H1 (cell line): ENCODE results near the gene CYP4F11. TPM values are rescaled to one million over a fixed set of nuclear protein-coding genes. Genes with fewer than 3 reads are reported as not detected.
A peak's percentile ranks its signal among the peaks of the same experiment; 100 is the strongest.

ENCODE experiments used
- CTCF ChIA-PET: fragments of 300-600 bp; sonication (Branson Sonifier 250); formaldehyde crosslinking; loops from one replicate; lab custom pipeline; 2021; ENCODE audit not compliant: partially characterized antibody; lab: Charles Lee
- POLR2A ChIA-PET: fragments of 300-600 bp; sonication (Branson Sonifier 250); formaldehyde crosslinking; loops from one replicate; lab custom pipeline; 2021; ENCODE audit warnings: inconsistent platforms; ENCODE audit not compliant: partially characterized antibody; lab: Charles Lee
- DNase-seq, 2 experiments: peaks; one replicate each; pipeline versions ENCODE4 v3.0.0 to v3.0.0-alpha.2; 2010 to 2022; ENCODE audit warnings: low spot score in 2 of 2, low read depth in 1 of 2, mixed read lengths in 1 of 2
- FAIRE-seq: peaks from 2 replicates; lab custom pipeline; 2011; peaks lifted over from hg19 to GRCh38; lab: Jason Lieb, UNC
- H2AFZ ChIP-seq: 2 replicates; pipeline ENCODE4 v1.8.1; 2012; ENCODE audit warnings: low read length, inconsistent platforms
- H2AK5ac ChIP-seq: 2 replicates; pipeline ENCODE4 v1.6.1; 2013; ENCODE audit warnings: low read depth, low read length
- H2BK120ac ChIP-seq: replicated peaks from 2 replicates; pipeline ENCODE3; 2013; ENCODE audit warnings: low read depth, low read length, inconsistent platforms
- H2BK12ac ChIP-seq: 2 replicates; pipeline ENCODE4 v1.6.1; 2013; ENCODE audit warnings: low read depth, low read length
- H2BK15ac ChIP-seq: 2 replicates; pipeline ENCODE4 v1.6.1; 2013; ENCODE audit warnings: low read length
- H2BK20ac ChIP-seq: 2 replicates; pipeline ENCODE4 v1.6.1; 2013; ENCODE audit warnings: low read length
- H2BK5ac ChIP-seq: 2 replicates; pipeline ENCODE4 v1.6.1; 2013; ENCODE audit warnings: low read depth, low read length
- H3K14ac ChIP-seq: 2 replicates; pipeline ENCODE4 v1.6.1; 2013; ENCODE audit warnings: inconsistent platforms; ENCODE audit not compliant: insufficient read length
- H3K18ac ChIP-seq: 2 replicates; pipeline ENCODE4 v1.6.1; 2013; ENCODE audit warnings: low read length; ENCODE audit errors: extremely low read depth
- H3K23ac ChIP-seq: 2 replicates; pipeline ENCODE4 v1.6.1; 2013; ENCODE audit warnings: inconsistent platforms; ENCODE audit not compliant: insufficient read length
- H3K23me2 ChIP-seq: 2 replicates; pipeline ENCODE4 v1.6.1; 2013; ENCODE audit warnings: low read depth, low read length
- H3K27ac ChIP-seq: 2 replicates; pipeline ENCODE4 v1.6.1; 2011; ENCODE audit warnings: low read depth, low read length, inconsistent platforms
- H3K27me3 ChIP-seq, 4 experiments: replicated peaks in 1 of 4; 1 replicate in 1 of 4; 2 replicates in 3 of 4; pipeline versions ENCODE4 v1.6.1 to v1.8.1; 2011 to 2013; ENCODE audit warnings: low read length in 3 of 4, mild to moderate bottlenecking in 3 of 4, inconsistent platforms in 2 of 4, mixed read lengths in 2 of 4, moderate library complexity in 1 of 4; ENCODE audit not compliant: control insufficient read depth in 3 of 4, insufficient read depth in 3 of 4; ENCODE audit errors: extremely low read depth in 1 of 4
- H3K36me3 ChIP-seq, 4 experiments: 2 replicates each; pipeline versions ENCODE4 v1.6.1 to v1.8.1; 2011 to 2013; ENCODE audit warnings: mild to moderate bottlenecking in 4 of 4, low read length in 3 of 4, moderate library complexity in 2 of 4, control low read depth in 1 of 4, inconsistent platforms in 1 of 4; ENCODE audit not compliant: insufficient read depth in 4 of 4, control insufficient read depth in 2 of 4
- H3K4ac ChIP-seq: replicated peaks from 2 replicates; pipeline ENCODE3; 2013; ENCODE audit warnings: low read length, low read depth, mixed read lengths, inconsistent platforms; ENCODE audit not compliant: insufficient read length
- H3K4me1 ChIP-seq, 4 experiments: replicated peaks in 1 of 4; 1 replicate in 1 of 4; 2 replicates in 3 of 4; pipeline versions ENCODE4 v1.6.1 to v1.8.1; 2011 to 2013; ENCODE audit warnings: low read length in 3 of 4, inconsistent platforms in 2 of 4, mixed read lengths in 1 of 4; ENCODE audit not compliant: insufficient read depth in 4 of 4, control insufficient read depth in 3 of 4
- H3K4me2 ChIP-seq, 2 experiments: 2 replicates each; pipeline versions ENCODE4 v1.6.1 to v1.8.1; 2011 to 2013; ENCODE audit warnings: low read depth in 2 of 2, low read length in 2 of 2, control low read depth in 1 of 2, inconsistent platforms in 1 of 2, mild to moderate bottlenecking in 1 of 2; ENCODE audit not compliant: insufficient read depth in 1 of 2
- H3K4me3 ChIP-seq, 4 experiments: fragments of 200-600, 300-600 bp in 1 of 4; sonication (generic), shearing (Covaris generic), sonication (Bioruptor Twin) in 1 of 4; 2 replicates each; pipeline versions ENCODE4 v1.5.1 to v1.8.1; 2011 to 2016; ENCODE audit warnings: low read length in 4 of 4, low read depth in 3 of 4, control low read depth in 2 of 4, inconsistent platforms in 2 of 4, mild to moderate bottlenecking in 2 of 4, mixed read lengths in 1 of 4, moderate library complexity in 1 of 4; ENCODE audit not compliant: insufficient read depth in 2 of 4; ENCODE audit errors: extremely low read depth in 1 of 4
- H3K56ac ChIP-seq: replicated peaks from 2 replicates; pipeline ENCODE3; 2013; ENCODE audit warnings: low read depth, mild to moderate bottlenecking, mixed read lengths, low read length, inconsistent platforms; ENCODE audit not compliant: insufficient read length
- H3K79me1 ChIP-seq: 2 replicates; pipeline ENCODE4 v1.6.1; 2013; ENCODE audit warnings: low read depth, low read length, control low read depth
- H3K79me2 ChIP-seq, 2 experiments: 2 replicates each; pipeline versions ENCODE4 v1.6.1 to v1.8.1; 2012 to 2013; ENCODE audit warnings: low read length in 2 of 2, mild to moderate bottlenecking in 2 of 2, inconsistent platforms in 1 of 2; ENCODE audit not compliant: insufficient read depth in 2 of 2, control insufficient read depth in 1 of 2
- H3K9ac ChIP-seq, 4 experiments: replicated peaks in 1 of 4; 1 replicate in 1 of 4; 2 replicates in 3 of 4; pipeline versions ENCODE4 v1.6.1 to v1.8.1; 2011 to 2013; ENCODE audit warnings: low read depth in 3 of 4, low read length in 3 of 4, control low read depth in 2 of 4, mild to moderate bottlenecking in 2 of 4, moderate library complexity in 2 of 4, inconsistent platforms in 1 of 4; ENCODE audit errors: extremely low read depth in 1 of 4
- H3K9me3 ChIP-seq, 2 experiments: 2 replicates each; pipeline versions ENCODE4 v1.6.1 to v1.8.1; 2012 to 2013; ENCODE audit warnings: mild to moderate bottlenecking in 2 of 2, moderate library complexity in 2 of 2, control low read depth in 1 of 2, inconsistent platforms in 1 of 2, low read depth in 1 of 2, low read length in 1 of 2, mixed read lengths in 1 of 2; ENCODE audit not compliant: insufficient read depth in 2 of 2
- H4K20me1 ChIP-seq, 2 experiments: replicated peaks in 1 of 2; 2 replicates each; pipeline versions ENCODE3 to v1.8.1; 2011 to 2013; ENCODE audit warnings: inconsistent platforms in 2 of 2, low read length in 2 of 2, mild to moderate bottlenecking in 1 of 2; ENCODE audit not compliant: insufficient read depth in 2 of 2, control insufficient read depth in 1 of 2
- H4K5ac ChIP-seq: 2 replicates; pipeline ENCODE4 v1.6.1; 2013; ENCODE audit warnings: low read length, low read depth, mixed read lengths, inconsistent platforms; ENCODE audit not compliant: insufficient read length
- H4K8ac ChIP-seq: 2 replicates; pipeline ENCODE4 v1.8.0; 2013; ENCODE audit warnings: mild to moderate bottlenecking, moderate library complexity, low read length, inconsistent platforms; ENCODE audit not compliant: insufficient read depth; ENCODE audit errors: extremely low read depth
- H4K91ac ChIP-seq: replicated peaks from 2 replicates; pipeline ENCODE3; 2013; ENCODE audit warnings: low read length, mixed read lengths, inconsistent platforms; ENCODE audit not compliant: insufficient read length
- SP4 ChIP-seq: IDR thresholded peaks from 2 replicates; pipeline ENCODE4 v1.6.1; 2012; ENCODE audit warnings: low read length, inconsistent platforms
- TBP ChIP-seq: IDR thresholded peaks from 2 replicates; pipeline ENCODE4 v1.6.1; 2011; ENCODE audit warnings: low read depth, low read length, improper control_type of control experiment
- WGBS, 2 experiments: shearing (Covaris generic) in 1 of 2; methylation state at CpG; one replicate each; pipeline versions ENCODE4 v1.1.6 to v1.1.7; 2013 to 2015; ENCODE audit warnings: low lambda C conversion rate in 2 of 2, mixed read lengths in 2 of 2, inconsistent platforms in 1 of 2, low coverage in 1 of 2, missing lambda C conversion rate in 1 of 2; ENCODE audit not compliant: insufficient replicate concordance in 2 of 2, insufficient coverage in 1 of 2, insufficient read length in 1 of 2; ENCODE audit errors: extremely low coverage in 1 of 2, missing lambda C conversion rate in 1 of 2; 5-methylcytosine and 5-hydroxymethylcytosine counted together
- polyA plus RNA-seq, 7 experiments: library from polyadenylated mRNA; depleted of rRNA in 3 of 7; stranded (reverse) in 5 of 7; unstranded in 2 of 7; fragments of >200 nt in 5 of 7; fragments of 200-250 nt in 2 of 7; gene quantifications; 1 replicate in 5 of 7; 2 replicates in 1 of 7; 4 replicates in 1 of 7; pipeline versions ENCODE4 v1.2.1 to v1.2.3, GENCODE V29; 2011 to 2013; ENCODE audit warnings: missing spikeins in 2 of 7, mixed read lengths in 2 of 7
- total RNA-seq: library from RNA; stranded (reverse); fragmentation: NEBNext Ultra II Directional; extraction: Animal tissue kit (Norgen Biotek cat#: 25700); gene quantifications from 2 replicates; pipeline ENCODE4 v1.2.1, GENCODE V29; 2021

The CYP4F11 gene
- total and polyA plus RNA-seq, 2 of the 8 experiments (the other 6 are each of a cell fraction or from before 2014, with no cell fraction given) = not detected

DNA sequence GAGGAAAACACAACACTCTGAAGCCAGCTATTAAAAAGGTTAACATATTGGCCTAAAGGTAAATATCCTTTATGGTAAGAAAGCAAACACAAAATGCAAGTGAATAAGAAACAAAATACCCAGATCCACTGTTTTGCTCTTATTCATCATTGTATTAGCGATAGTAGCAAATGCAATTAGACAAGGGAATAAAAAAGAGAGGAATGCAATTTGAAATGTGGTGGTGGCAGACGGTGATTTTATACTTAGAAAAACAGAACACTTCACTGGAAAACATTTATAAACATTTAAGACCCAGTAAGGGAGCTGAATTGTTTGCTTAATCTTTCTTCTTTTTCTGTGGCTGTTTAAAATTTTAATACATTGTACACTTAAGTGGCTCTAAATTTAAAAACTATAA lies 19.2 kb downstream of the CYP4F11 start:
- Histone ChIP-seq H2BK5ac (no peak overlapping the region), H4K20me1 (no peaks in the 10 kb centered on the region), H3K9ac (no peak overlapping the region), H3K4me3 (0 out of 8 replicates have a peak overlapping the region, but pooled peaks of 1 of the 4 experiments have one; percentile 6), H4K8ac (no peak overlapping the region), H2AK5ac (no peak overlapping the region), H2BK15ac (no peak overlapping the region), H3K4ac (no peak overlapping the region), H3K9me3 (peaks cover 49 to 72% of the 10 kb centered on the region in 2 experiments; a peak in 3 of 4 replicates), H4K5ac (no peak overlapping the region), H3K18ac (no peak overlapping the region), H3K79me1 (no peaks in the 10 kb centered on the region), H2AFZ (no peak overlapping the region), H2BK12ac (no peak overlapping the region), H3K27ac (no peak overlapping the region), H3K36me3 (no peaks in the 10 kb centered on the region; a peak in 1 of 8 replicates), H3K14ac (no peak overlapping the region), H3K23ac (no peak overlapping the region), H4K91ac (no peak overlapping the region), H3K27me3 (no peaks in the 10 kb centered on the region), H2BK20ac (no peak overlapping the region), H3K56ac (no peak overlapping the region), H3K23me2 (no peaks in the 10 kb centered on the region; the same call in 1 of the 2 replicates), H2BK120ac (no peak overlapping the region), H3K4me1 (no peaks in the 10 kb centered on the region), H3K79me2 (no peaks in the 10 kb centered on the region), H3K4me2 (no peak overlapping the region)
- CTCF ChIA-PET = interaction anchor here (0.6 kb wide), 1 partner anchor 468 kb away, joined by 3 read pairs; no protein-coding TSS in a partner anchor
- POLR2A ChIA-PET = no interaction called here
- FAIRE-seq = no peak
- 79% methylated on average over 2 of the region's 2 CpGs; no CpG with 5 or more reads in 1 of the 2 experiments for WGBS, 2 experiments
- DNase-seq = no peak
- TF ChIP-seq TBP (no peak), SP4 (no peak)
